OCI-LY3 (cell line): ENCODE measurements around the gene EPAS1.

Experiments used
- H2AFZ ChIP-seq: fragments of 200-600, 300-600 bp; shearing (Covaris generic); 2 replicates; pipeline ENCODE4 v1.6.0; 2014; ENCODE audit warnings: antibody characterized with exemption, low read depth, low read length
- H3K27ac ChIP-seq: fragments of 200-600, 300-600 bp; sonication (generic); 2 replicates; pipeline ENCODE4 v1.5.1; 2014; ENCODE audit warnings: mild to moderate bottlenecking, low read length, moderate library complexity, mixed read lengths
- H3K27me3 ChIP-seq: fragments of 200-600, 300-600 bp; sonication (generic); 2 replicates; pipeline ENCODE4 v1.6.1; 2014; ENCODE audit warnings: low read depth, low read length, mixed read lengths
- H3K36me3 ChIP-seq: fragments of 200-600, 300-600 bp; sonication (generic); replicated peaks from 2 replicates; pipeline ENCODE3; 2014; ENCODE audit warnings: low read depth, low read length, mixed read lengths
- H3K4me1 ChIP-seq: fragments of 300-600, 200-600 bp; sonication (generic); 2 replicates; pipeline ENCODE4 v1.6.1; 2014; ENCODE audit warnings: low read length, mixed read lengths
- H3K4me2 ChIP-seq: fragments of 200-600, 300-600 bp; sonication (generic); 2 replicates; pipeline ENCODE4 v1.6.1; 2014; ENCODE audit warnings: low read length, mixed read lengths
- H3K4me3 ChIP-seq: fragments of 300-600, 200-600 bp; sonication (generic); 2 replicates; pipeline ENCODE4 v1.5.1; 2014; ENCODE audit warnings: antibody characterized with exemption, mild to moderate bottlenecking, low read length, moderate library complexity
- H3K79me2 ChIP-seq: fragments of 300-600, 200-600 bp; shearing (Covaris generic); 2 replicates; pipeline ENCODE4 v1.6.1; 2014; ENCODE audit warnings: mild to moderate bottlenecking, low read length, mixed read lengths
- H3K9ac ChIP-seq: fragments of 300-600, 200-600 bp; shearing (Covaris generic); 2 replicates; pipeline ENCODE4 v1.6.0; 2014; ENCODE audit warnings: mild to moderate bottlenecking, low read length, moderate library complexity
- H3K9me3 ChIP-seq: fragments of 200-600, 300-600 bp; shearing (Covaris generic); 2 replicates; pipeline ENCODE4 v1.6.1; 2014; ENCODE audit warnings: low read length, mixed read lengths; ENCODE audit not compliant: insufficient read depth
- H4K20me1 ChIP-seq: fragments of 200-600, 300-600 bp; sonication (generic); 2 replicates; pipeline ENCODE4 v1.6.1; 2016; ENCODE audit warnings: low read length, mixed read lengths; ENCODE audit not compliant: insufficient read depth
- CTCF ChIP-seq: fragments of 200-600, 300-600 bp; sonication (generic); IDR thresholded peaks from 2 replicates; pipeline ENCODE4 v1.5.1; 2014; ENCODE audit warnings: antibody characterized with exemption, low read length, low read depth
- EZH2phosphoT487 ChIP-seq: fragments of 200-600 bp; shearing (Covaris generic); IDR thresholded peaks from 2 replicates; pipeline ENCODE4 v1.6.1; 2018; ENCODE audit warnings: antibody characterized with exemption, mixed run types, low read depth

Gene EPAS1

GRCh38 chr2:46300406-46300832 lies 3.2 kb downstream of the EPAS1 start:
- Histone ChIP-seq H3K9me3 (no peaks in the 10 kb centered on the region), H3K9ac (no peak overlapping the region), H3K4me3 (no peak overlapping the region), H4K20me1 (no peaks in the 10 kb centered on the region), H3K4me2 (no peak overlapping the region), H3K4me1 (no peaks in the 10 kb centered on the region), H3K27me3 (peaks cover 18% of the 10 kb centered on the region), H2AFZ (no peak overlapping the region), H3K27ac (no peak overlapping the region), H3K79me2 (no peaks in the 10 kb centered on the region), H3K36me3 (no peaks in the 10 kb centered on the region)
- TF ChIP-seq EZH2phosphoT487 (no peak), CTCF (no peak)

DNA sequence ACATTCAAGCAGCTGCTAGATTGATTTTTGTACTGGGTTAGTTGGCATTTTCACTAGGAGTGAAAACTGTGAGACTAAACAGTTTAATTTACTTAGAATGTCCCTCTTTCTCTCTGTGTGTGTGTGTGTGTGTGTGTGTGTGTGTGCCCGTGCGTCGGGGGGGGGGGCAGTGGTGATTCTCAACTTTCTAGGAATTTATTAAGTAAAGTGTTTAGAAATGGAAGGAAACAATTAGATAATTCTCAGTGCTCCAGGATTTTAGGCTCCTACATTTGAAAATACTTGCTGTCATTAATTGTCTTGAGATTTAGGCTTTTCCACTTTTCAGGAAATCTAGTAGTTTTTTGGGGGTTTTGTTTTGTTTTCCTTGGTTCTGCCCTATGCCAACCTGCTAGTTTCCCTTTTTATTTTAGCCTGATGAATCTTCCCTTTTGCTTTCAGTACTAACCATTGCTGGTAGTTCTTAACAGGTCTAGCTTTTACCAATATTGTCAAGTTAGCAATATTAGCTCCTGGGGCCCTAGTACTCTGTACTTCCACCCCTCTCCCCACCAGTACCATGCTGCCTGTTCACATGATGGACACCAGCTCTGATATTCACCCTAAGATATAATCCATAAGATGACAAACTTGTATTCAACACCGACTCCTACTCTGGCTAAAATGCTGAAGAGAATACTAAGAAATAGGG lies 4.9 kb downstream of the EPAS1 start:
- H3K27ac ChIP-seq, result no peak overlapping the region
- H3K79me2 ChIP-seq, result no peaks in the 10 kb centered on the region
- H3K4me1 ChIP-seq, result no peaks in the 10 kb centered on the region
- no peak overlapping the region for H3K4me3 ChIP-seq
- H3K36me3 ChIP-seq, result no peaks in the 10 kb centered on the region
- no peaks in the 10 kb centered on the region for H3K9me3 ChIP-seq
- no peak overlapping the region for H3K4me2 ChIP-seq
- no peaks in the 10 kb centered on the region for H4K20me1 ChIP-seq
- TF ChIP-seq CTCF (no peak), EZH2phosphoT487 (no peak)
- no peak overlapping the region for H2AFZ ChIP-seq
- peaks cover 18% of the 10 kb centered on the region for H3K27me3 ChIP-seq
- no peak overlapping the region for H3K9ac ChIP-seq

GRCh38 chr2:46303233-46303632 lies 6.0 kb downstream of the EPAS1 start:
- no peak overlapping the region for H2AFZ ChIP-seq
- TF ChIP-seq EZH2phosphoT487 (no peak), CTCF (no peak)
- H3K36me3 ChIP-seq, result no peaks in the 10 kb centered on the region
- no peaks in the 10 kb centered on the region for H3K9me3 ChIP-seq
- H3K9ac ChIP-seq, result no peak overlapping the region
- H4K20me1 ChIP-seq, result no peaks in the 10 kb centered on the region
- no peak overlapping the region for H3K4me3 ChIP-seq
- peaks cover 18% of the 10 kb centered on the region for H3K27me3 ChIP-seq
- no peaks in the 10 kb centered on the region for H3K4me1 ChIP-seq
- H3K79me2 ChIP-seq, result no peaks in the 10 kb centered on the region
- no peak overlapping the region for H3K4me2 ChIP-seq
- H3K27ac ChIP-seq, result no peak overlapping the region

- Histone ChIP-seq H3K27ac (no peak overlapping the region), H3K27me3 (peaks cover 18% of the 10 kb centered on the region), H3K36me3 (no peaks in the 10 kb centered on the region), H4K20me1 (no peaks in the 10 kb centered on the region), H2AFZ (no peak overlapping the region), H3K4me3 (no peak overlapping the region), H3K4me2 (no peak overlapping the region), H3K9ac (no peak overlapping the region), H3K9me3 (no peaks in the 10 kb centered on the region), H3K4me1 (no peaks in the 10 kb centered on the region), H3K79me2 (no peaks in the 10 kb centered on the region)
- TF ChIP-seq EZH2phosphoT487 (no peak), CTCF (no peak)
These were observed 6.6 kb downstream of the EPAS1 start for GRCh38 chr2:46303822-46304221.
